ENCODE measurements around the gene ARMH4. TPM values are rescaled to one million over a fixed set of nuclear protein-coding genes. Genes with fewer than 3 reads are reported as not detected.

The ARMH4 gene
- total RNA-seq, 1 experiment from 2014 or later, result 7.8 TPM

DNA sequence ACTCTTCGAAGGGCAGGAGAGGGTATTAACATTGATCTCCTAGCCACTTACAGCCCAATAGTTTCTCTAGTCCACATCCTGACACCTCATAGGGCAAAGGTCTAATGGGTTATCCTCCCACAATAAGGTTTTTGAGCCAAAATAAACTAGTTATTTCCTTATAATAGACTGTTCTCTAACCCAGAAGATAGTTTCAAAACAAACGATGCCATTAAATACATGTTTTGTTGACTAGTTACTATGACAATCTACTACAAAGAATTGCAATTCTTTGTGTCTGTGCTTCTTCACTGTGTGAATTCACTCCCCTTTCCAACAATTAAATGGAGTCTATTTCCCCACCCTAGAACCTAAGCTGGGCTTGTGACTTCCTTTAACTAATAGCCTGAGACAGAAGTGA lies 41.5 kb upstream of the ARMH4 start:
- Histone ChIP-seq H3K36me3 (ENCODE audit: insufficient read depth, low read length, poor library complexity, severe bottlenecking) (no peaks in the 10 kb centered on the region), H3K27ac (ENCODE audit: low read depth, low read length, poor library complexity, severe bottlenecking) (no peak overlapping the region), H3K4me1 (ENCODE audit: insufficient read depth, low read length, poor library complexity, severe bottlenecking) (no peaks in the 10 kb centered on the region), H3K27me3 (replicated peaks; ENCODE audit: insufficient read depth, low read depth, low read length, poor library complexity) (no peaks in the 10 kb centered on the region), H3K9me3 (ENCODE audit: low read depth, low read length, poor library complexity, severe bottlenecking) (no peaks in the 10 kb centered on the region), H3K4me3 (ENCODE audit: low read depth, low read length, poor library complexity, severe bottlenecking) (no peak overlapping the region)
- intact Hi-C loops (cut with micrococcal nuclease; ENCODE audit: unreplicated experiment), result no loop called here
- TF ChIP-seq, protein P1, sequence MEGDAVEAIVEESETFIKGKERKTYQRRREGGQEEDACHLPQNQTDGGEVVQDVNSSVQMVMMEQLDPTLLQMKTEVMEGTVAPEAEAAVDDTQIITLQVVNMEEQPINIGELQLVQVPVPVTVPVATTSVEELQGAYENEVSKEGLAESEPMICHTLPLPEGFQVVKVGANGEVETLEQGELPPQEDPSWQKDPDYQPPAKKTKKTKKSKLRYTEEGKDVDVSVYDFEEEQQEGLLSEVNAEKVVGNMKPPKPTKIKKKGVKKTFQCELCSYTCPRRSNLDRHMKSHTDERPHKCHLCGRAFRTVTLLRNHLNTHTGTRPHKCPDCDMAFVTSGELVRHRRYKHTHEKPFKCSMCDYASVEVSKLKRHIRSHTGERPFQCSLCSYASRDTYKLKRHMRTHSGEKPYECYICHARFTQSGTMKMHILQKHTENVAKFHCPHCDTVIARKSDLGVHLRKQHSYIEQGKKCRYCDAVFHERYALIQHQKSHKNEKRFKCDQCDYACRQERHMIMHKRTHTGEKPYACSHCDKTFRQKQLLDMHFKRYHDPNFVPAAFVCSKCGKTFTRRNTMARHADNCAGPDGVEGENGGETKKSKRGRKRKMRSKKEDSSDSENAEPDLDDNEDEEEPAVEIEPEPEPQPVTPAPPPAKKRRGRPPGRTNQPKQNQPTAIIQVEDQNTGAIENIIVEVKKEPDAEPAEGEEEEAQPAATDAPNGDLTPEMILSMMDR (conservative IDR thresholded peaks at IDR 0.05; ENCODE audit: low read depth, low read length), result no peak
- TF ChIP-seq EZH2 (IDR thresholded peaks at IDR 0.05; ENCODE audit: borderline replicate concordance, low read depth, low read length, poor library complexity, severe bottlenecking), result no peak
- DNase-seq (ENCODE audit: low spot score), result no peak
- CTCF ChIA-PET, result no interaction called here
- POLR2A ChIA-PET (ENCODE audit: low non-redundant PET), result no interaction called here
- no TSS peak for BruUV-seq (replicated peaks)

DNA sequence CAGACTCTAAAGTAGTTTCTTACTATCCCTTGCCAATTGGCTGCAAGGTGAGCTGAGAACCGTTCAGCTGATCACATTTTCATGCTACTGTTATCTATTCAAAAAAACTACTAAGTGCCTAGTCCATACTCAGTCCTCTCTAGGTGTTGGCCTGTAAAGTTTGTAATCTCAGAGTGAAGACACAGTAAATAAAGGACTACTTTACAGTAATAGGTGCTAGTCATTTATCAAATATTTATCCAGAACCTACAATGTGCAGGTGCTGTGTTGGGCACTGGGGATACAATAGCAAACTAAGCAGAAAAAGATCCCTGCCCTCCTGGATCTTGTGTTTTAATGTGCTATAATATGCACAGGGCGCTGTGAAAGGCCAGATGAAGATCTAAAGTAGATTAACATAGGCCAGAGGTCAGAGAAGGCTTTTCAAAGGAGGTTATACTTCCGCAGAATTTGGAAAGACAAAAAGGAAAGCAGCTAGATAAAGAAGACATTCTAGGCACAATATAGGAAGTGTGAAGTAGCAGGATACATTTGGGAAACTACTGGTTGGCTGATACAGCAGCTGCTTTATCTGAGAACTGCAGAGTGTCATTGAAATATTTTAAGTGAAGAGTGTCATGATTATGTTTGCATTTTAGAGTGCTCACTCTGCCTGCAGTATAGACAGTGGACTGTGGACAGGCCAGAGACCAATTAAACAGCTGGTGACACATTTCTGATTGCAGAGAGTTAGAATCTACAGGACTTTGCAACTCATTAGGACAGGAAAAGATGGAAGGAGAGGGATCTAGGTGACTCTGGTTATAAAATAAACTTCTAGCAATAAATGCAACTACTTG lies 40.0 kb upstream of the ARMH4 start:
- Histone ChIP-seq H3K27ac (ENCODE audit: low read depth, low read length, poor library complexity, severe bottlenecking) (no peak overlapping the region), H3K27me3 (replicated peaks; ENCODE audit: insufficient read depth, low read depth, low read length, poor library complexity) (no peaks in the 10 kb centered on the region), H3K4me1 (ENCODE audit: insufficient read depth, low read length, poor library complexity, severe bottlenecking) (no peaks in the 10 kb centered on the region), H3K4me3 (ENCODE audit: low read depth, low read length, poor library complexity, severe bottlenecking) (no peak overlapping the region), H3K9me3 (ENCODE audit: low read depth, low read length, poor library complexity, severe bottlenecking) (no peaks in the 10 kb centered on the region), H3K36me3 (ENCODE audit: insufficient read depth, low read length, poor library complexity, severe bottlenecking) (no peaks in the 10 kb centered on the region)
- BruUV-seq (replicated peaks), result no TSS peak
- ChIA-PET POLR2A (ENCODE audit: low non-redundant PET) (no interaction called here), CTCF (no interaction called here)
- TF ChIP-seq, protein P1 (conservative IDR thresholded peaks at IDR 0.05; ENCODE audit: low read depth, low read length), result no peak
- no peak for TF ChIP-seq EZH2 (IDR thresholded peaks at IDR 0.05; ENCODE audit: borderline replicate concordance, low read depth, low read length, poor library complexity, severe bottlenecking)
- intact Hi-C loops (cut with micrococcal nuclease; ENCODE audit: unreplicated experiment), result no loop called here
- DNase-seq (ENCODE audit: low spot score), result no peak

DNA sequence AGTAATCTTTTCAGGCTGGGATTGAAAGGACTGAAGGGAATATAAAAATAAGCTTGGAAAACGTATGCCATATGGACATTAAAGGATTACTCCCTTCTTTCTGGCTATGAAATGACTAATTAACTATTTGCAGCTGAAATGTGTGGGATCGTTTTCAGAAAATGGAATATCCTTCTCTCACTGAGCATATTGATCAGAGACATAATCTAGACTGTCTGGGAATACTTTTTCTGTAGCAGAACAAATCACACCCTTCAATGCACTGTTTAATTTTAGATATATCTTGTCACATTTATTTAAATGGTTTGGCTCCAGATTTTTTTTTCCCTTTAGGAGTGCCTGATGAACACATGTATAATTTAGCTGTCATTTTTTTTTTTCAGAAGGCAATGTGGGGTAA lies 37.2 kb upstream of the ARMH4 start:
- DNase-seq (ENCODE audit: low spot score), result no peak
- POLR2A ChIA-PET (ENCODE audit: low non-redundant PET), result no interaction called here
- CTCF ChIA-PET, result no interaction called here
- no peak for TF ChIP-seq EZH2 (IDR thresholded peaks at IDR 0.05; ENCODE audit: borderline replicate concordance, low read depth, low read length, poor library complexity, severe bottlenecking)
- TF ChIP-seq, protein P1 (conservative IDR thresholded peaks at IDR 0.05; ENCODE audit: low read depth, low read length), result no peak
- intact Hi-C loops (cut with micrococcal nuclease; ENCODE audit: unreplicated experiment), result no loop called here
- no peaks in the 10 kb centered on the region for H3K4me1 ChIP-seq (ENCODE audit: insufficient read depth, low read length, poor library complexity, severe bottlenecking)
- no peaks in the 10 kb centered on the region for H3K36me3 ChIP-seq (ENCODE audit: insufficient read depth, low read length, poor library complexity, severe bottlenecking)
- H3K4me3 ChIP-seq (ENCODE audit: low read depth, low read length, poor library complexity, severe bottlenecking), result no peak overlapping the region
- BruUV-seq (replicated peaks), result no TSS peak
- no peaks in the 10 kb centered on the region for H3K27me3 ChIP-seq (replicated peaks; ENCODE audit: insufficient read depth, low read depth, low read length, poor library complexity)
- H3K27ac ChIP-seq (ENCODE audit: low read depth, low read length, poor library complexity, severe bottlenecking), result no peak overlapping the region
- H3K9me3 ChIP-seq (ENCODE audit: low read depth, low read length, poor library complexity, severe bottlenecking), result no peaks in the 10 kb centered on the region
